Choroid plexus epithelial cell (primary cell): ENCODE data around the gene SLC49A4.

Source experiments
- DNase-seq: peaks from one replicate; pipeline ENCODE4 v3.0.0-alpha.2; 2010; ENCODE audit warnings: low read depth
- H3K4me3 ChIP-seq: 2 replicates; pipeline ENCODE4 v1.5.1; 2011; ENCODE audit warnings: low read depth, mild to moderate bottlenecking, control low read depth, low read length, moderate library complexity
- TF ChIP-seq, protein P1 (sequence below): conservative IDR thresholded peaks from 2 replicates; pipeline ENCODE4 v1.5.1; 2011; ENCODE audit warnings: low read depth, mild to moderate bottlenecking, control low read depth, inconsistent platforms, low read length, moderate library complexity

SLC49A4 gene

DNA sequence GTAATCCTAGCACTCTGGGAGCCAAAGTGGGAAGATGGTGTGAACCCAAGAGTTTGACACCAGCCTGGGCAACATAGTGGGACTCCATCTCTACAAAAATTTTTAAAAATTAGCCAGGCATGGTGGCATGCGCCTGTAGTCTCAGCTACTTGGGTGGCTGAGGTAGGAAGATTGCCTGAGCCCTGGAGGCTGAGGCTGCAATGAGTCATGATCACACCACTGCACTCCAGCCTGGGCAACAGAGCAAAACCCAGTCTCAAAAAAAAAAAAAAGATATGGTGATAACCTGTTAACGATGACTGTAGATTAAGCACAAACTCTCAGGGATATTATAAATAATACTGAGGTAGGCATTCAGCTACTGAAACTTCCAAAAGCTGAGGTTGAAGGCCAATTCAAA, 107.5 kb downstream of the SLC49A4 start:
- no peak overlapping the region for H3K4me3 ChIP-seq
- peak; percentile 8 for DNase-seq
- TF ChIP-seq, protein P1, sequence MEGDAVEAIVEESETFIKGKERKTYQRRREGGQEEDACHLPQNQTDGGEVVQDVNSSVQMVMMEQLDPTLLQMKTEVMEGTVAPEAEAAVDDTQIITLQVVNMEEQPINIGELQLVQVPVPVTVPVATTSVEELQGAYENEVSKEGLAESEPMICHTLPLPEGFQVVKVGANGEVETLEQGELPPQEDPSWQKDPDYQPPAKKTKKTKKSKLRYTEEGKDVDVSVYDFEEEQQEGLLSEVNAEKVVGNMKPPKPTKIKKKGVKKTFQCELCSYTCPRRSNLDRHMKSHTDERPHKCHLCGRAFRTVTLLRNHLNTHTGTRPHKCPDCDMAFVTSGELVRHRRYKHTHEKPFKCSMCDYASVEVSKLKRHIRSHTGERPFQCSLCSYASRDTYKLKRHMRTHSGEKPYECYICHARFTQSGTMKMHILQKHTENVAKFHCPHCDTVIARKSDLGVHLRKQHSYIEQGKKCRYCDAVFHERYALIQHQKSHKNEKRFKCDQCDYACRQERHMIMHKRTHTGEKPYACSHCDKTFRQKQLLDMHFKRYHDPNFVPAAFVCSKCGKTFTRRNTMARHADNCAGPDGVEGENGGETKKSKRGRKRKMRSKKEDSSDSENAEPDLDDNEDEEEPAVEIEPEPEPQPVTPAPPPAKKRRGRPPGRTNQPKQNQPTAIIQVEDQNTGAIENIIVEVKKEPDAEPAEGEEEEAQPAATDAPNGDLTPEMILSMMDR: no peak

DNA sequence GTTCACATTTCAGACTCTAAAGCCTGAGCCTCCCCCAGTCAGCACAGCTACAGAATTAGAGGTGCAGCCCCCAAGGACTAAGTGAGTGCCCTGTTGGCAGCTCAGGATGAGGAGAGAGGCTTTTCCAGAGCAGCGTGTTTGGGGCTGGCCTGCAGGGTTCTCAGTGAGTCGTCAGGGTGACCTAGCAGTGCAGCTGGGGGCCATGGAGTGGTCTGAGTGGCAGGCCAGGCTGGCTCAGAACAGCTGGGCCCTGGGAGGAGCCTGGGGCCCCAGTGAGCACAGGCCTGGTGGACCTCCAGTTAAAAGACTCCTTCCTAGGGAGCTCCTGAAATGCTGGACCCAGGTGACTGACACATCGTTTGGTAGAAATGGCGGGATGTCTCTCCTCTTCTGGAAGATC, 108.3 kb downstream of the SLC49A4 start:
- no peak overlapping the region for H3K4me3 ChIP-seq
- DNase-seq: no peak
- TF ChIP-seq, protein P1: no peak

DNA sequence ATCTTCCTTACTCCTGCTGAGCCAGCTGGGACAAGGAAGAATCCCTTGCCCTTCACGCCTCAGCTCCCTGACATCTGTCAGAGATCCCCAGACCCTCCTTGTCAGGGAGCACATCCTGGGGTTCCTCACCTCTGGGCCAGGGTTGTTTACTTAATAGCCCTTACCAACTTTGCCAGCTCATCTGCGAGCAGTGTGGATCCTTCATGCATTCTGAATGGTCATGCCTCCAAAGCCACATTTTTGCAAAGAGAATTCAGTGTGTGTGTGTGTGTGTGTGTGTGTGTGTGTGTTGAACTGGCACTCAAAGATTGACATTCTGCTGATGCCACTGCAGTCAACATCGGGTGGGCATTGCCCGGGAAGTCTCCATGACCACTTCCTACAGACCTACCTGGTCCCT, 112.6 kb downstream of the SLC49A4 start:
- no peak for DNase-seq
- H3K4me3 ChIP-seq: no peak overlapping the region
- TF ChIP-seq, protein P1: no peak

DNA sequence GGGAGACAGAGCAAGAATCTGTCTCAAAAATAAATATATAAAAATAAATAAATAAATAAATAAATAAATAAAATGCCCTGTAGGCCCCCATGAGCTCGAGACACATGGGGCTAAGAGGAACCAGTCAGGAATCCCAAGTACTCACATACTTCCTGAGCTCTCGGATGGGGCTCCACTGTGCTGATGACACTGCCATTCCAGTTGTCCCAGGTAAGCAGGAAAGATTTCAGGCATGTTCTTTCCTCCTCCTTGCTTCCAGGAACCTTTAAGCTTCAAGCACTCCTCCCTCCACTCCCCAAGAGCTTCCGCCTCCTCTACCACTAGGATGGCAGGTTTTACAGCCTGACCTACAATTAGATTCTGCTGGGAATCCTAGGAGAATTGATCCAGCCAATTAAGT, 113.4 kb downstream of the SLC49A4 start:
- TF ChIP-seq, protein P1: no peak
- DNase-seq: no peak
- no peak overlapping the region for H3K4me3 ChIP-seq

DNA sequence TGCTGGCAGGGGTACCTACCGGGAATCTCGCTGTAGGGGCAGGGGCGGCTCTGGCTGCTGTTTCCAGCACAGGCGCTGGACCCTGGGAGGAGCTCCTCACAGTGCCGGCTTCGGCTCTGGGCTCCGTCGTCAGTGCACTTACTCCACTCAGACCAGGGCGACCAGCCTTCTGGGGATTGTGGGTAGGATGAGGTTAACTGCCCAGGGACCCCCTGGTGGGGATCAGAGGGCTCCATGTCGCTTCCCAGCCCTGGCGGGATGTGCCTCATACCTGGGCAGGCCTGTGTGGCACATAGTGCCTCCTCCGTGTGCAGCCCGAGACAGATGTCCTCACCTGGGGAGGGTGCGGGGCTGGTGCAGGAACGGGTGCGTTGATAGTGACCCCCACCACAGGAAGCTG, 117.0 kb downstream of the SLC49A4 start:
- DNase-seq: no peak
- TF ChIP-seq, protein P1: no peak
- no peak overlapping the region for H3K4me3 ChIP-seq

DNA sequence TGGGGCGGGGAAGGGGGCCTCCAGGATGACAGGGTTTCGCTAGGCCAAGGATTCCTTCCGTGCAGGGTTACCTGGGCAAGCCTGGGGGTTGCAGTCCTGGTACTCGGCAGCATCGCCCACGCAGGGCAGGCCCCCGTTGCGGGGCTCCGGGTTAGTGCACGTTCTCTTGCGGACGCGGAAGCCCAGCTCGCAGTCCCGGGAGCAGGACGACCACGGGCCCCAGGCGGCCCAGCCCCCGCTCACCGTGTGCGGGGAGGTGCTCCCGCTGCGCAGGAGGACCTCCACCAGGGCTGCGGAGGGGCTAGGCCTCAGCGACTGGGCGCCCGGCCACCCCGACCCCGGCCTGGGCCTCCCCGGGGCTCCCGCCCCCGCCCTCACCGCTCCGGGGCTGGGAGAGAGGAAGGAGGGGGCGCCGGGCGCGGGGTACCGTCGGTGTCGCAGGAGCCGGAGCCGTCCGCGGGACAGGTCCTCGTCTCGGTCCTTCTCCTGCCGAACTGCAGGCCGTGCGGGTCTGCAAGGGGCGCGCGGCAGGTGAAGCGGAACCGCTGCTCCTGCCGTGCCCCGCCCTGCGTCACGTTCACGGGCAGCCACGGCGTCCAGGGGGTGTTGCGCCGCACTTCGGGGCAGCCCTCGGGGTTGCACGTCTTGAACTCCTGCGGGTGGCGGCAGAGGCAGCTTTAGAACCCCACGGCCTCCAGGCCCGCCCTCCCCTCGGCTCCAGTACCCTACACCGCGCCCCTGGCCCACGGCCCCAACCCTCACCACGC, 118.1 kb downstream of the SLC49A4 start:
- DNase-seq: no peak
- H3K4me3 ChIP-seq: no peak overlapping the region
- TF ChIP-seq, protein P1: no peak

DNA sequence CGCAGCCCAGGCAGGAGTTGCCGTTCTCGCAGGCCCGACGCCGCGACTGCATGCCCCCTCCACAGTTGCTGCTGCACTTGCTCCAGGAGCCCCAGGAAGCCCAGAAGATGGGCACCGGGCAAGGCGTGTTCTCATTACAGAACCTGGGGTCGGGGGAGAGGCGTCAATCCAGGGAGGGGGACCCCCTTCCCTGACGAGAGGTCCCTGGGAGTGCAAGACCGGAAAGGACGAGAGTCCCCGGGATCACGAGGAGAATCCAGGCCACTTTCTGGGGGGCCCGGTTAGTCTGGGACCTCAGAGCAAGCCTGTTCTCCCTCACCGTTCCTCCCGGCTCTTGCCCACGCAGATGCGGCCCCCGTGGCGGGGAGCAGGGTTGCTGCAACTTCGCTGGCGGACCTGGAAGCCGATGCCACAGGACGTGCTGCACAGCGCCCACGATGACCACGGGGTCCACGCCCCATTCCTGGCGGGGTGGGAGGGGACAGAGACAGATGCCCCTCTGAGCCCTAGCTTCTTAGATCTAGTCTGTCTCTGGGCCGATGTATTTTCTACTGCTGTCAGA, 118.8 kb downstream of the SLC49A4 start:
- DNase-seq: no peak
- TF ChIP-seq, protein P1: no peak
- H3K4me3 ChIP-seq: no peak overlapping the region
